Nephron progenitor cell (in vitro differentiated cells): ENCODE measurements around the gene SCN1B.

Source experiments
- DNase-seq: peaks from one replicate; pipeline ENCODE4 v3.0.0; 2021
- H3K27ac Mint-ChIP-seq: 2 replicates; pipeline ENCODE4 v1.8.0; 2021; ENCODE audit warnings: mild to moderate bottlenecking, moderate library complexity, mixed read lengths
- H3K27me3 Mint-ChIP-seq: 2 replicates; pipeline ENCODE4 v1.8.0; 2021; ENCODE audit warnings: mild to moderate bottlenecking, low read depth, mixed read lengths; ENCODE audit not compliant: poor library complexity
- H3K36me3 Mint-ChIP-seq: 2 replicates; pipeline ENCODE4 v1.8.0; 2021; ENCODE audit warnings: low read depth, mixed read lengths
- H3K4me1 Mint-ChIP-seq: 2 replicates; pipeline ENCODE4 v1.8.0; 2021; ENCODE audit warnings: mixed read lengths
- H3K4me3 Mint-ChIP-seq: 2 replicates; pipeline ENCODE4 v1.8.0; 2021; ENCODE audit warnings: mild to moderate bottlenecking, moderate library complexity, mixed read lengths
- H3K9me3 Mint-ChIP-seq: 2 replicates; pipeline ENCODE4 v1.8.0; 2021; ENCODE audit warnings: mild to moderate bottlenecking, moderate library complexity, mixed read lengths
- TF ChIP-seq, protein P1 (sequence below): fragments of 200-600 bp; sonication (generic); IDR thresholded peaks from 2 replicates; pipeline ENCODE4 v1.5.0; 2021; ENCODE audit warnings: antibody characterized with exemption

Gene SCN1B

DNA sequence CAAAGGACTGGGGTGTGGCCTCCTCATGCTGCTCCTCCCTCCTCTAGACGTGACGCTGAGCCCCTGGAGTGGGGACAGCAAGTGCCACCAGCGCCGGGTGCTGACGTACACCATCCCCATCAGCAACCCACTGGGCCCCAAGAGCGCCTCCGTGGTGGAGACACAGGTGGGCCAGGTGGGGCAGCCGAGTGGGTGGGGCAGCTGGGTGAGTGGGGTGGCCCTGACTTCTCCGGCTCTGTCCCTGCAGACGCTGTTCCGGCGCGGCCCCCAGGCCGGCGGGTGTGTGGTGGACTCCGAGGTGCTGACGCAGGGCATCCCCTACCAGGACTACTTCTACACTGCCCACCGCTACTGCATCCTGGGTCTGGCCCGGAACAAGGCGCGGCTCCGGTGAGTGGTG is 11.1 kb upstream of the SCN1B start:
- Mint-ChIP-seq H3K4me3 (no peak overlapping the region), H3K9me3 (no peaks in the 10 kb centered on the region), H3K27me3 (peaks cover 4% of the 10 kb centered on the region), H3K36me3 (peaks cover 61% of the 10 kb centered on the region), H3K27ac (no peak overlapping the region), H3K4me1 (no peaks in the 10 kb centered on the region)
- no peak for DNase-seq
- TF ChIP-seq, protein P1, sequence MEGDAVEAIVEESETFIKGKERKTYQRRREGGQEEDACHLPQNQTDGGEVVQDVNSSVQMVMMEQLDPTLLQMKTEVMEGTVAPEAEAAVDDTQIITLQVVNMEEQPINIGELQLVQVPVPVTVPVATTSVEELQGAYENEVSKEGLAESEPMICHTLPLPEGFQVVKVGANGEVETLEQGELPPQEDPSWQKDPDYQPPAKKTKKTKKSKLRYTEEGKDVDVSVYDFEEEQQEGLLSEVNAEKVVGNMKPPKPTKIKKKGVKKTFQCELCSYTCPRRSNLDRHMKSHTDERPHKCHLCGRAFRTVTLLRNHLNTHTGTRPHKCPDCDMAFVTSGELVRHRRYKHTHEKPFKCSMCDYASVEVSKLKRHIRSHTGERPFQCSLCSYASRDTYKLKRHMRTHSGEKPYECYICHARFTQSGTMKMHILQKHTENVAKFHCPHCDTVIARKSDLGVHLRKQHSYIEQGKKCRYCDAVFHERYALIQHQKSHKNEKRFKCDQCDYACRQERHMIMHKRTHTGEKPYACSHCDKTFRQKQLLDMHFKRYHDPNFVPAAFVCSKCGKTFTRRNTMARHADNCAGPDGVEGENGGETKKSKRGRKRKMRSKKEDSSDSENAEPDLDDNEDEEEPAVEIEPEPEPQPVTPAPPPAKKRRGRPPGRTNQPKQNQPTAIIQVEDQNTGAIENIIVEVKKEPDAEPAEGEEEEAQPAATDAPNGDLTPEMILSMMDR: no peak

DNA sequence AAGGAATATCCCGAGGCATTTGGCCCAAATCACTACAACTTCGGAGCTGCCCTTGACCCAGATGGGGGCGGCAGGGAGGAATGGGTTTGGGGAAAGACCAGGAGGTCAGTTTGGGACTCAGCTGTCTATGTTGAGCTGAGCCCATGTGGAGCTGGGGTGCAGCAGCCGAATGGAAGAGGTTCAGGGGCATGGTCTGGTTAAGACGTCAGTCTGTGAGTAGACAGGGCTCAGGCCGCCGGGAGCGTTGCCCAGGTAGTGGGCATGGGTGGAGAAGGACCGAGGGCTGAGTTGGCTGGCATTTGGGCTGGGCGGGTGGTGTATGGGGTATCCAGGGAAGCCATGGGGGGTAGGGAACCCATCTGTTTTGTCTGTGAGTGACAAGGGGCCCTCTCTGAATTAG is 9.3 kb upstream of the SCN1B start:
- Mint-ChIP-seq H3K27ac (no peak overlapping the region), H3K4me1 (no peaks in the 10 kb centered on the region), H3K4me3 (no peak overlapping the region), H3K27me3 (peaks cover 4% of the 10 kb centered on the region), H3K36me3 (peaks cover 54% of the 10 kb centered on the region), H3K9me3 (no peaks in the 10 kb centered on the region)
- DNase-seq: no peak
- TF ChIP-seq, protein P1: no peak

DNA sequence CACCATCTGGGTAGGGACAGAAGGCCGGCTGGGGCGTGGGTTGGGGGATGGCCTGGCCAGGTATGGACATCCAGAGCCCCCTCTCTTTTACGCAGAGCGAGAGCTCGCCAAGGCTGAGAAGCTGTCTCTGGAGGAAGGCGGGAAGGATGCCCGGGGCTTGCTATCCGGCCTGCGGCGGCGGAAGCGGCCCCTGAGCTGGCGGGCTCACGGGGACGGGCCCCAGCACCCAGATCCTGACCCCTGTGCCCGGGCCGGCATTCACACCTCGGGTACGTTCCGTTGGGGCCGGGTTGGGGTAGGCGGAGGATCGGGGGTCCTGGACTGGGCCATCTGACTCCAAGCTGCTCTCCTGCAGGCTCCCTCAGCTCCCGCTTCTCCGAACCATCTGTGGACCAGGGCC is 8.7 kb upstream of the SCN1B start:
- TF ChIP-seq, protein P1: no peak
- Mint-ChIP-seq H3K9me3 (no peaks in the 10 kb centered on the region), H3K36me3 (peaks cover 52% of the 10 kb centered on the region), H3K4me3 (no peak overlapping the region), H3K27me3 (peaks cover 4% of the 10 kb centered on the region), H3K27ac (no peak overlapping the region), H3K4me1 (no peaks in the 10 kb centered on the region)
- DNase-seq: no peak

DNA sequence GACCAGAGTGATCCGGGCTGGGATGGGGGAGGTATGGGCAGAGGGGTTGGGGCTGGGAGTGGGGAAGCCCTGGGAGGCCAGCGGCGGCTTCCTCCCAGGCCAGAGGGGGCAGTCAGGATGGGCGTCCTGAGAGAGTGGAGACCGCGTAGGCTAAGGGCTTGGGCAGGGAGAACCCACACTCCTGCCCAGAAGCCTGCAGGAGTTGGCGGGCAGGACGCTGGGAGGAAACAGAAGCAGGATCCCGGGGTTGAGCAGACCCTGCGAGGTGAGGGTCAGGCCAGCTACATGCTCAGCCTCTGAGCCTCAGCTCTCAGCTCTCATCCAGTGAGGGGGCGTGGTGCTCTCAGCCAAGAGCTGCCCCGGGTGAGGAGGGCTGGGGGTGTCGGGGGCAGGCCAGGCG is 7.8 kb upstream of the SCN1B start:
- Mint-ChIP-seq H3K27me3 (peaks cover 4% of the 10 kb centered on the region), H3K36me3 (peaks cover 53% of the 10 kb centered on the region), H3K4me3 (no peak overlapping the region), H3K4me1 (no peaks in the 10 kb centered on the region), H3K27ac (peak overlapping the region; percentile 57), H3K9me3 (no peaks in the 10 kb centered on the region)
- DNase-seq: no peak
- TF ChIP-seq, protein P1: no peak

DNA sequence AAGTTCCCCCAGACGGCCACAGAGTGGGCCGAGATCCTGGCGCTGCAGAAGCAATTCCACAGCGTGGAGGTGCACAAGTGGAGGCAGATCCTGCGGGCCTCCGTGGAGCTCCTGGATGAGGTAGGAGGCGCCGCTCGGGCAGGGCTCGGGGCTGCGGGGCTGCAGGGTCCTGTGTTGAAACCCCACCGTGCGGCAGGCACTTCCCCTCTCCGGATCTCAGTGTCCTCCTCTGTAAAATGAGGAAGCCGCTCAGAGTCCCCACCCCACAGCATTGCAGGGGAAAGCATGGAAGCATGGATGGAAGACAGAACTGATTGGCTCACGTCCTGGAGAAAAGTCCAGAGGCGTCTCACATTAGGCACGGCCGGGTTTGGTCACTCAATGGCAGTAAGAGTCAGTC is 6.8 kb upstream of the SCN1B start:
- H3K4me1 Mint-ChIP-seq: no peaks in the 10 kb centered on the region
- TF ChIP-seq, protein P1: no peak
- peaks cover 4% of the 10 kb centered on the region for H3K27me3 Mint-ChIP-seq
- no peak overlapping the region for H3K4me3 Mint-ChIP-seq
- DNase-seq: no peak
- peaks cover 54% of the 10 kb centered on the region for H3K36me3 Mint-ChIP-seq
- H3K27ac Mint-ChIP-seq: no peak overlapping the region
- H3K9me3 Mint-ChIP-seq: no peaks in the 10 kb centered on the region

DNA sequence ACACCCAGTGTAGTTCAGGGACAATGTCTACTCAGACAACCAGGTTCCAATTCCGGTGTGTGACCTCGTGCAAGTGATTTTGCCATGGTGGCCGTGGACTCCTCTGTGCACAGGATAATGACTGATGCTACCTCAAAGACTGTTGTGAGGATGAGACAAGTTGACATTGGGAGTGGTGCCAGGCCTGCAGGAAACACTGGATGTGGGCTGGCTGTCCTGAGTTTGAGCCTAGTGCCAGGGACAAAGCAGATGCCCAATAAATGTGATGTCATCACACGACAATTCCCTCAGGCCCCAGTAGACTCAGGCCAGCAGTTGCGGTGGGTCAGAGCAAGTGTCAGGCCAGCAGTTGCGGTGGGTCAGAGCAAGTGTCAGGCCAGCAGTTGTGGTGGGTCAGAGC is 6.2 kb upstream of the SCN1B start:
- H3K27me3 Mint-ChIP-seq: peaks cover 4% of the 10 kb centered on the region
- peak overlapping the region; percentile 81 for H3K27ac Mint-ChIP-seq
- H3K9me3 Mint-ChIP-seq: no peaks in the 10 kb centered on the region
- H3K36me3 Mint-ChIP-seq: peaks cover 52% of the 10 kb centered on the region
- TF ChIP-seq, protein P1: no peak
- no peak for DNase-seq
- no peak overlapping the region for H3K4me3 Mint-ChIP-seq
- H3K4me1 Mint-ChIP-seq: no peaks in the 10 kb centered on the region
